HG03196 (cell line): ENCODE measurements around the gene LRIG3.
"Not testable (repeated sequence)": the region's sequence is repeated elsewhere in the genome, so short reads cannot be mapped to it uniquely, and the experiment has no call there.

ENCODE experiments used
- ATAC-seq: cut with Tn5 transposase; IDR thresholded peaks from one replicate; pipeline ENCODE4 v1.9.1; 2021; ENCODE audit not compliant: unreplicated experiment

The LRIG3 gene, protein sequence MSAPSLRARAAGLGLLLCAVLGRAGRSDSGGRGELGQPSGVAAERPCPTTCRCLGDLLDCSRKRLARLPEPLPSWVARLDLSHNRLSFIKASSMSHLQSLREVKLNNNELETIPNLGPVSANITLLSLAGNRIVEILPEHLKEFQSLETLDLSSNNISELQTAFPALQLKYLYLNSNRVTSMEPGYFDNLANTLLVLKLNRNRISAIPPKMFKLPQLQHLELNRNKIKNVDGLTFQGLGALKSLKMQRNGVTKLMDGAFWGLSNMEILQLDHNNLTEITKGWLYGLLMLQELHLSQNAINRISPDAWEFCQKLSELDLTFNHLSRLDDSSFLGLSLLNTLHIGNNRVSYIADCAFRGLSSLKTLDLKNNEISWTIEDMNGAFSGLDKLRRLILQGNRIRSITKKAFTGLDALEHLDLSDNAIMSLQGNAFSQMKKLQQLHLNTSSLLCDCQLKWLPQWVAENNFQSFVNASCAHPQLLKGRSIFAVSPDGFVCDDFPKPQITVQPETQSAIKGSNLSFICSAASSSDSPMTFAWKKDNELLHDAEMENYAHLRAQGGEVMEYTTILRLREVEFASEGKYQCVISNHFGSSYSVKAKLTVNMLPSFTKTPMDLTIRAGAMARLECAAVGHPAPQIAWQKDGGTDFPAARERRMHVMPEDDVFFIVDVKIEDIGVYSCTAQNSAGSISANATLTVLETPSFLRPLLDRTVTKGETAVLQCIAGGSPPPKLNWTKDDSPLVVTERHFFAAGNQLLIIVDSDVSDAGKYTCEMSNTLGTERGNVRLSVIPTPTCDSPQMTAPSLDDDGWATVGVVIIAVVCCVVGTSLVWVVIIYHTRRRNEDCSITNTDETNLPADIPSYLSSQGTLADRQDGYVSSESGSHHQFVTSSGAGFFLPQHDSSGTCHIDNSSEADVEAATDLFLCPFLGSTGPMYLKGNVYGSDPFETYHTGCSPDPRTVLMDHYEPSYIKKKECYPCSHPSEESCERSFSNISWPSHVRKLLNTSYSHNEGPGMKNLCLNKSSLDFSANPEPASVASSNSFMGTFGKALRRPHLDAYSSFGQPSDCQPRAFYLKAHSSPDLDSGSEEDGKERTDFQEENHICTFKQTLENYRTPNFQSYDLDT

DNA sequence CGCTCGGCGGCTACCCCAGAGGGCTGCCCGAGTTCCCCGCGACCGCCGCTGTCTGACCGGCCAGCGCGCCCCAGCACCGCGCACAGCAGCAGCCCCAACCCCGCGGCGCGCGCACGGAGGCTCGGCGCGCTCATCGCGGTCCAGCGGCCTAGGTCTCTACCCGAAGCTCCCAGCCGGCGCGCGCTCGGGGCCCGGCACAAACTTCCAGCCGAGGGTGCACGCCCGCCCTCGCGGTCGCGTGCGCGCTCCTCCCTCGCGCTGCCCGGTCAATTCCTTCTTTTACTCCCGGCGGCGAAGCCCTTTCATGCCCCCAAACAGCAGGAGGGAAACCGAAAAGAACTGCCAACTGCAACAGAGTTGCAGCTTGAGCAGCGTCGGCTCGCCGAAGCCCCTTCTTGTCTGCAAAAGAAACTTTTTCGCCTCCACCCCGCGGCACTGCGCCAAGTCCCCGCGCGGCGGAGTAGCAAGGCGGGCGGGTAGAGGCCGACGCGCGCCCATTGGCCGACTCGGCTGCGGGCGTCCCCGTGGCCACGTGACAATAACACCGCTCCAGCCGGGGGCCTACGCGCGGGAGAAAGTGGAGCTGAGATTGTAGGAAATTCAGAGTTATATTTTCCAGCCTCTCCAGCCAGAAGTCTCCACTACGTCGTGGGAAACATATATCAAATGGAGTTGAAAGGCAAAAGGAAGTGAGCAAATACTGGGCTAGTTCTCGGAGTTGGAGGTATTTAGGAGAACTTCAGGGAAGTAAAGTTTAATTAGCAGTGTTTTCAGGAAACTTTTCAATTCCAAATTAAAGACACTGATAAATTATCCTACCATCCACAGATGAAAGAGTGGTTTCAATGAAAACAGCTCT is at the start of gene LRIG3:
Gene LRIG3 (minus strand): TSS at position 403 of the 859 bp plus-strand sequence. CDS start 269 bp downstream, at position 134.
- ATAC-seq = peak; percentile 93

GRCh38 chr12:58969237-58969636 is 48.9 kb upstream of the LRIG3 start:
- no peak for ATAC-seq

DNA sequence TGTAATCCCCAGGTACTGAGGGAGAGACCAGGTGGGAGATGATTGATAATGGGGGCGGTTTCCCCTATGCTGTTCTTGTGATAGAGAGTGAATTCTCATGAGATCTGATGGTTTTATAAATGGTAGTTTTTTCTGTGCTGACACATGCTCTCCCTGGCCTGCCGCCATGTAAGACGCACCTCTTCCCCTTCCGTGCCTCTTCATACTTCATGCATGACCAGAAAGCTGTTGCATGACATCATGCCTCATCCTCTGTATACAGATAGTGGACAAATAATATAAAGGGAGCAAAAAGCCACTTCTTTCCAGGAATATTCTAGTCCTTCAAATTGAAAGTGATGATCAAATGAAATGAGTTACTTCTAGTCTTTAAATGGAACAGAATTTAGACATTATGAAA is 47.3 kb upstream of the LRIG3 start:
- ATAC-seq = no peak

DNA sequence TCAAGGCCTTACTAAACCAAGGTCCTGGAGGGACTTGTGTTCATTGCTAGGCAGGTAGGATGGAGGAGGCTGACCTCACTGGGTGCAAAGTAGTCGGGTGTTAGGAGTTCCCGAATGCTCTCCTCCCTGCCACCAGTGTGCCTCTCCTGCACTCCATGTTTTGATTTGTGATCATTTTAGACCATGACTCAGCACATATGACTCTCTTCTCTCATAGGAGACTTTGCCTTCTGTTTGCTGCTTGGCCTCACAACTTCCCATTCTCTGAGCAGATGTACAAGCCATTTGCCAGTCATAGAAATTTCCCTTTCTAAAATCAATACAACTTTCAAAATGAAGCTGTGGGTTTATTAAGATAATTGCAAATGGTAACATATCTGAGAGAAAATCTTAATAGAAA is 46.6 kb upstream of the LRIG3 start:
- ATAC-seq = no peak

GRCh38 chr12:58965568-58965967 is 45.3 kb upstream of the LRIG3 start:
- no peak for ATAC-seq

DNA sequence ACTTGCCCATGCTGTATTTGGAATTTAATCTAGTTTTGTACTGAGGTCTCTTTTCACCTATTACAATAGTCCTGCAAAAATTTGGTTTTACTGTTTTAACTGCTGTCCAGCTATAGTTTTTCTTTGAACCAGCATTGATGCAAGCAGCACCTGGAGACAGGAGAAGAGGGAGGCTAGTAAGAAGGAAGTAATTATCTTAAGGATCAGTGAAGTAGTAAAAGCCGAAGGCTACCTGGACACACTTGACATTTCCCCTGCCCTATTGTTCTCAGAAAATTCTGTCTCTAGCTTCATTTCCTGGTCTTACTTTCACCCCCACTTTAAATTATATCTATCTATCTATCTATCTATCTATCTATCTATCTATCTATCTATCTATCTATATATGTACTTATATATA is 43.5 kb upstream of the LRIG3 start:
- no peak for ATAC-seq

DNA sequence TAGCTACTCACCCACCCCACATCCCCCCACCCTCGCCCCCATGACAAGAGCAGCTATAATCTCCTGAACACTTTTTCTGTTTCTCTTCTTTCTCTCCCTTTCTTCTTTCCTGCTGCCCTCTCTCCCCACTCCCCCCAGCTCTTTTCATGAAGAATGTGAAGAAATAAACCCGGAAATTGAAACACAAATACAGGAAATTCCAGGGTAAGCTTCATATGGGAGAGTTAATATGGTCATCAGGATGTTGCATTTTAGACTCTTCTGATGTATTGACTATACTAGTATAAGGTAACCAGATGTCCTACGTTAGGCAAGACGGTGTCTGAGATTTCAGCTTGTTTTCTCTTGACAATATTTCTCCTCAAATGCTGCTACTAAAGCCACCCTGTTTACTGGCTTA is 41.6 kb upstream of the LRIG3 start:
- no peak for ATAC-seq

DNA sequence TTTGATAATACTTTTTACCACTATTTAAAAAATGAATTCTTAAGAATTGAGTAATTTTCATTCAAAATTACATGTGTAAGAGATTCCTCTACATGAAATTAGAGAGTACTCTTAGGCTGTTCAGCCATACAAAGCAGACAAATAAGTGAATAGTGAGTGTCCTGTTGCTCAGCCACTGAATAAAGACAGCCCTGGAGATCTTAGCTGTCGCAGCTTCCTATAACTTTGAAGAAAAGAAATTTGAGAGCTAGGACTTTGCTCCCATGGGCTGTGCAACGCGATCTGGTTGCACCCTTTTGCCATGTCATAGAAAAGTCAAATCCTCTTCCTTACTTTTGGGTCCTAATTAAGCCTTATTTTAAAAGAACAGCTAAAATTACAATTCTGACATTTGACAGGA is 40.9 kb upstream of the LRIG3 start:
- no peak for ATAC-seq

DNA sequence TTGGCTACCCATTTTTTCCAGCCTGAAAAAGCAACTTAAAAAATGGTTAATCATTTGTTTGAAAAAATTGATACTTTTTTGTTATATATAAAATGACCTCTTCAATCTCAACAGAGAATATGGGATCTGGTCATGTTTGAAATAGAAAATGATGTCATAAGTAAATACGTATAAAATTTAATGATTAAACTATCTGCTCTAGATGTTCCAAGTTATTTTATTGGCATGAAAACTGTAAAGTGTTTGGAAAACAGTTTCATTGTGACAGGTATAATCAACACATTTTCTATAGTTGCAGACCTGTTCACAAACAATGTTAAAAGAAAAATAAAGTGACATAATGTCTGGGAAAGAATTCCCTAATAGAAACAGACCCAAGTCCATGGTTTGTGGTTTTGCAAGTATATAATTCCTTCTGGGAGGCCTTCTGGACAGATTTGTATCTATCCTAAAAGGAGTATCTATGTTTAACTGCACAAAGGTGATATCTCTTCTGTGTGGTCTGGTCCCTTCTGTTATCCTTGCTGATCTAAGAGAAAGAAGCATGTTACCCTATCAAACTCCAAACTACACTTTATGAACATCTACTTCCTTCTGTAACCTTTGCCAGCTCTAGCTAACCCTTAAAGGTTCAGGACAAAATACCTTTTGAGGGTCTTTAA is 39.5 kb upstream of the LRIG3 start:
- no peak for ATAC-seq

GRCh38 chr12:58957298-58957697 is 37.0 kb upstream of the LRIG3 start:
- ATAC-seq = no peak

DNA sequence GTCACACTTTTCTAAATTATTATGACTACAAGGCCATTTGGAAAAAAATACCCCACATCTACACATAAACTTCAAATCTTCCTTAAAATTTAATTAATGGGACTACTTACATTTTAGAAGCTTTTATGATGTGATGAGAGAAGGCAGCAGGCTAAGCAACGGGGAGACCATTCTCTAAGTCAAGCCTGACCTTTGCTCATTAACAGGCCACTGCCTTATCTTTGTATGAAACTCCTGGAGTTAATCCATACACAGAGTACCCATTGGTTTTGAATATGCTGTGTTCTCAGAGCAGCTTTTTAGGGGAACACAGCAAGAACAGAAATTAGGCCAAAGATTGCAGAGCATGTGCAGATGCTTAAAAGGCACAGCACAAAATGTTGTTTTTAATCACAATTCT is 35.5 kb upstream of the LRIG3 start:
- ATAC-seq = no peak

DNA sequence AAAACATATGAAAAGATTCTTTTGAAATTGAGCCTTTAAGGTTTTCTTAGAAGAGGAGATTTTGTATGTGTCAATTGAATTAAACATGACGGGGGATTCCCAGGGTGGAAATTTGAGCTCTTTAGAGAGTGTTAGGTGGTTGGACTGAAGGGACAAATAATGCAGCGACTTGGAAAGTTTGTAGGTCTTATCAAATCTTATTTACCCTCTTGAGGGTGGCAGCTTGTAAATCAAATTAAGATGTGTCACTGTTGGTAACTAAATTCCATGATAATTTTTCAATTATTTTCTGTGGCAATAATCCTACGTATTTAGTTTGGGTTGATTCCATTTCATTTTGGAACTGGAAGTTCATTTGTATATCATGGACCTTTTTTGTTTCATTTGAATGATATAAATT is 33.7 kb upstream of the LRIG3 start:
- ATAC-seq = no peak

DNA sequence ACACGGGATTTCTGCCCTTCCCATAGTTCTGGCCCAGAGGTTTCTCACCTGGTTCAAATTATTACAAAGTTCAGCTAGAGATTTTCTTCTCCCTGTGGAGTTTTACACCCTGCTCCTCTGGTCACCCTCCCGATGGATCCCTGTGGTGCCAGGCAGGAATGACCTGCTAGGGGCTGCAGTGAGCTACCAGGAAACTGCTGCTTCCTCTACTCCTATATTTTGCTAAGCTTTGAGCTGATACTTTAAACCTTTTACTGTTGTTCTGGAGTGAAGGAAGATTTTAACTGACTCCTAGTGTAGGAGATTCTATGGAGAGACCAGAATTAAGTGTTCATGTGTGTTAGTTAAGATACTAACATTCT is 30.4 kb upstream of the LRIG3 start:
- ATAC-seq = no peak

- not testable (repeated sequence) for ATAC-seq
Observed at GRCh38 chr12:58949954-58950738, 29.8 kb upstream of the LRIG3 start.

DNA sequence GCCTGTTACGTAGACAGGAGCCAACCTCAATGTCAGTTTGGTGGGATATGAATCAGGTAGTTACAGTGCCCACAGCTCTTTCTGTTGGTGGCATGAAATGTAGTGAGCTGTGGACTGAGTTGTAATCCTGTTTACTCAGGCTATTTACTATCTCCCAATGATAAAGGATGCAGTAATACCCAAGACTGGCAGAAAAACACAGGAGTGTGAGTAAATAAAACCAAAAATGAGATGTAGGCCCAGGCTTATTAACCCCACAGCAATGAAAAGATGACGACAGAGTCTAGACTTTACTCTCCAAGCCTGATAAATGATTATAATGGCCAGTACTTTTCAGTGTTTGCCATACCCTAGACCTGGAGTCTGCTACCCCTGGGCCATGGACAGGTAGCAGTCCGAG is 22.8 kb upstream of the LRIG3 start:
- ATAC-seq = no peak

- ATAC-seq = no peak
Observed at GRCh38 chr12:58942345-58942744, 22.0 kb upstream of the LRIG3 start.

DNA sequence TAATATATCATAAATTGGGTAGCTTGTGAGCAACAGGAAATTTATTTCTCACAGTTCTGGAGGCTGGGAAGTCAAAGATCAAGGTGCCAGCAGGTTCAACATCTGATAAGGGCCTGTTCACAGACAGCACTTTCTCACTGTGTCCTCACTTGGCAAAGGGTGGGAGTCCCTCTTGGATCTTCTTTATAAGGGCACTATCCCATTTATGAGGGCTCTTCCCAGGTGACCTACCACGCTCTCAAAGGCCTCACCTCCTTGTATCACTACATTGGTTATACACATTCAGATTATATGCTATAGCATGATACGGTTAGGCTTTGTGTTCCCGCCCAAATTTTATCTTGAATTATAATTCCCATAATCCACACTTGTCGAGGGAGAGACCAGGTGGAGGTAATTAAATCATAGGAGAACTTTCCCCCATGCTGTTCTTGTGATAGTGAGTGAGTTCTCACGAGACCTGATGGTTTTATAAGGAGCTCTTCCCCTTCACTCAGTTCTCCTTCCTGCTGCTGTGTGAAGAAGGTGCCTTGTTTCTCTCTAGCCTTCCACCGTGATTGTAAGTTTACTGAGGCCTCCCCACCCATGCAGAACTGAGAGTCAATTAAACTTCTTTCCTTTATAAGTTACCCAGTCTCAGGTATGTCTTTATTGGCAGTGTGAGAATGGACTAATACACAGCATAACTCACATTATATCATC is 19.2 kb upstream of the LRIG3 start:
- no peak for ATAC-seq

DNA sequence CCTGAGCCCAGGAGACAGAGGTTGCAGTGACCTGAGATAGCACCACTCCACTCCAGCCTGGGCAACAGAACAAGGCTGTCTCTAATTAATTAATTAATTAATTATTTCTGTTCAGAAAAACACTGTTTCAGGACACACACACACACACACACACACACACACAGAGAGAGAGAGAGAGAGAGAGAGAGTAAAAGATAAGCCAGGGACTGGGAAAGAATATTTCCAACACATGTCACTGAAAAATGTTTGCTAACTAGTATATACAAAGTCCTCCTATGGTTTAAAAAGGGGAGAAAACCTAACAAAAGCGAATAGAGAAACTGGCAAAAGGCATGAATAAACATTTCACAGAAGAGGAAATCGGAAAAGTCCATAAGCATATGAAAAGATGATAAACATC is 18.1 kb upstream of the LRIG3 start:
- no peak for ATAC-seq

GRCh38 chr12:58934528-58934927 is 14.2 kb upstream of the LRIG3 start:
- no peak for ATAC-seq
